ENCODE measurements around the gene TP53AIP1.

The TP53AIP1 gene

DNA sequence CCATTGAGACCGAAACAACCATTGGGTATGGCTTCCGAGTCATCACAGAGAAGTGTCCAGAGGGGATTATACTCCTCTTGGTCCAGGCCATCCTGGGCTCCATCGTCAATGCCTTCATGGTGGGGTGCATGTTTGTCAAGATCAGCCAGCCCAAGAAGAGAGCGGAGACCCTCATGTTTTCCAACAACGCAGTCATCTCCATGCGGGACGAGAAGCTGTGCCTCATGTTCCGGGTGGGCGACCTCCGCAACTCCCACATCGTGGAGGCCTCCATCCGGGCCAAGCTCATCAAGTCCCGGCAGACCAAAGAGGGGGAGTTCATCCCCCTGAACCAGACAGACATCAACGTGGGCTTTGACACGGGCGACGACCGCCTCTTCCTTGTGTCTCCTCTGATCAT is 31.0 kb downstream of the TP53AIP1 start:
- Histone ChIP-seq H3K9ac (ENCODE audit: low read length) (no peak overlapping the region), H3K4me1 (ENCODE audit: insufficient read depth, low read length) (no peaks in the 10 kb centered on the region), H3K27ac (ENCODE audit: low read depth, low read length) (no peak overlapping the region), H3K4me3 (ENCODE audit: low read depth in 1 of 2, low read length in 2 of 2) (no peak overlapping the region), H3K36me3 (ENCODE audit: insufficient read depth, low read length) (no peaks in the 10 kb centered on the region), H3K9me3 (ENCODE audit: low read length) (no peaks in the 10 kb centered on the region), H3K27me3 (ENCODE audit: control insufficient read depth in 1 of 2, insufficient read depth in 2 of 2, low read length in 2 of 2) (peaks cover 0 to 7% of the 10 kb centered on the region in 2 donors)

DNA sequence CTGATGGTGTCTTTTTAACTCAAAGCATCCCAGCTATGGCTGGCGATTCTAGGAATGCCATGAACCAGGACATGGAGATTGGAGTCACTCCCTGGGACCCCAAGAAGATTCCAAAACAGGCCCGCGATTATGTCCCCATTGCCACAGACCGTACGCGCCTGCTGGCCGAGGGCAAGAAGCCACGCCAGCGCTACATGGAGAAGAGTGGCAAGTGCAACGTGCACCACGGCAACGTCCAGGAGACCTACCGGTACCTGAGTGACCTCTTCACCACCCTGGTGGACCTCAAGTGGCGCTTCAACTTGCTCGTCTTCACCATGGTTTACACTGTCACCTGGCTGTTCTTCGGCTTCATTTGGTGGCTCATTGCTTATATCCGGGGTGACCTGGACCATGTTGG is 31.4 kb downstream of the TP53AIP1 start:
- H3K36me3 ChIP-seq (ENCODE audit: insufficient read depth, low read length): no peaks in the 10 kb centered on the region
- no peak overlapping the region for H3K4me3 ChIP-seq (ENCODE audit: low read depth in 1 of 2, low read length in 2 of 2)
- no peak overlapping the region for H3K9ac ChIP-seq (ENCODE audit: low read length)
- no peak overlapping the region for H3K27ac ChIP-seq (ENCODE audit: low read depth, low read length)
- no peaks in the 10 kb centered on the region for H3K4me1 ChIP-seq (ENCODE audit: insufficient read depth, low read length)
- H3K9me3 ChIP-seq (ENCODE audit: low read length): no peaks in the 10 kb centered on the region
- peaks cover 0 to 7% of the 10 kb centered on the region in 2 donors for H3K27me3 ChIP-seq (ENCODE audit: control insufficient read depth in 1 of 2, insufficient read depth in 2 of 2, low read length in 2 of 2)

DNA sequence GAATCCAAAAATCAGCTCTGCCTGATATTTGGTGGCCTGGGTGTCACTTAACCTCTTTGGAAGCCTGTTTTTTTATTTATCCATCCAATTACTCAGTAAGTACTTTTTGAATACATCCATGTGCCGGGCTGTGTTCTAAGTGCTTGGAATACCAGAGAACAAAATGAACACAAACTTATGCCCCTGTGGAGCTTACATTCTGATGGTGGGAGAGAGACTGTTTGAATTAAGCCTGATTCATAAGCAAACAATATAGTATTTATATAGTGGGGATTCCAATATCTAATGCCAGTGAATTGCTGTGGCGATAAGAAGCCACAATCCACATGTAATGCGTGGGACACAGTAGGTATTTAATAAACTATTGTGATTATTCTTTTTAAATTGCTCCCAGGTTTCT is 32.1 kb downstream of the TP53AIP1 start:
- H3K4me1 ChIP-seq (ENCODE audit: insufficient read depth, low read length): no peaks in the 10 kb centered on the region
- H3K27ac ChIP-seq (ENCODE audit: low read depth, low read length): no peak overlapping the region
- H3K4me3 ChIP-seq (ENCODE audit: low read depth in 1 of 2, low read length in 2 of 2): no peak overlapping the region
- no peak overlapping the region for H3K9ac ChIP-seq (ENCODE audit: low read length)
- peaks cover 0 to 7% of the 10 kb centered on the region in 2 donors for H3K27me3 ChIP-seq (ENCODE audit: control insufficient read depth in 1 of 2, insufficient read depth in 2 of 2, low read length in 2 of 2)
- no peaks in the 10 kb centered on the region for H3K36me3 ChIP-seq (ENCODE audit: insufficient read depth, low read length)
- no peaks in the 10 kb centered on the region for H3K9me3 ChIP-seq (ENCODE audit: low read length)

DNA sequence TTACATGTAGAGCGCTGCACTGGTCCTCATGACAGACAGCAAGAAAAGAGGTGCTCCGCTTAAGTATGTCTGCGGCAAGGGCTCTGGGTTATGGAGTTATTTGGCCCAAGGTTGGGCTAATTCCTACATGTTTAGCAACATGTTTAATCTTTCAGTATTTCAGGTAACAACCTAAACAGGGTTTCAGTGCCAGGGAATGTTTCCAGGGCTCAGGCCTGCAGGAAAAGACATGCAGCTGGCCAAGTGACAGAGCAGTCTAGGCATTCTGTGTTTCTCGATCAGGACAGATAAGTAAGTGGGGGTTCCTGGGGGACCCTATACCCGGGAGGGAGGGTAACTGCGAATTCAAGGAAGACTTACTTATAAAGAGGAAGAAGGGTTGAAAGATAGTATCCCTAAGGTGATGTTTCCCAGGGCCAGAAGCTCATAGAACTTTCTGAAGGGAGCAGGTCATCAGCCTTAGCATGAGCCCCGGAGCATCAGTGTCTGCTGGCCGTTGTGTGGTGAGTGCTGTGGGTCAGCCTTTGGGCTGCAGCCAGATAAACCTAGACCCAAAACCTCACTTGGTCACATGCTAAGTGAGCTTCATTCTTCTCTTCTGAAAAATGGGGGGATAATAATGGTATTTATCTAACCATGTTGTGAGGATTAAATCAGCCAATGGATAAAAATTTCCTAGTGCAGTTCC is 33.1 kb downstream of the TP53AIP1 start:
- Histone ChIP-seq H3K9me3 (ENCODE audit: low read length) (no peaks in the 10 kb centered on the region), H3K36me3 (ENCODE audit: insufficient read depth, low read length) (no peaks in the 10 kb centered on the region), H3K4me3 (ENCODE audit: low read depth in 1 of 2, low read length in 2 of 2) (no peak overlapping the region), H3K4me1 (ENCODE audit: insufficient read depth, low read length) (no peaks in the 10 kb centered on the region), H3K9ac (ENCODE audit: low read length) (no peak overlapping the region), H3K27ac (ENCODE audit: low read depth, low read length) (no peak overlapping the region), H3K27me3 (ENCODE audit: control insufficient read depth in 1 of 2, insufficient read depth in 2 of 2, low read length in 2 of 2) (peaks cover 0 to 7% of the 10 kb centered on the region in 2 donors)

DNA sequence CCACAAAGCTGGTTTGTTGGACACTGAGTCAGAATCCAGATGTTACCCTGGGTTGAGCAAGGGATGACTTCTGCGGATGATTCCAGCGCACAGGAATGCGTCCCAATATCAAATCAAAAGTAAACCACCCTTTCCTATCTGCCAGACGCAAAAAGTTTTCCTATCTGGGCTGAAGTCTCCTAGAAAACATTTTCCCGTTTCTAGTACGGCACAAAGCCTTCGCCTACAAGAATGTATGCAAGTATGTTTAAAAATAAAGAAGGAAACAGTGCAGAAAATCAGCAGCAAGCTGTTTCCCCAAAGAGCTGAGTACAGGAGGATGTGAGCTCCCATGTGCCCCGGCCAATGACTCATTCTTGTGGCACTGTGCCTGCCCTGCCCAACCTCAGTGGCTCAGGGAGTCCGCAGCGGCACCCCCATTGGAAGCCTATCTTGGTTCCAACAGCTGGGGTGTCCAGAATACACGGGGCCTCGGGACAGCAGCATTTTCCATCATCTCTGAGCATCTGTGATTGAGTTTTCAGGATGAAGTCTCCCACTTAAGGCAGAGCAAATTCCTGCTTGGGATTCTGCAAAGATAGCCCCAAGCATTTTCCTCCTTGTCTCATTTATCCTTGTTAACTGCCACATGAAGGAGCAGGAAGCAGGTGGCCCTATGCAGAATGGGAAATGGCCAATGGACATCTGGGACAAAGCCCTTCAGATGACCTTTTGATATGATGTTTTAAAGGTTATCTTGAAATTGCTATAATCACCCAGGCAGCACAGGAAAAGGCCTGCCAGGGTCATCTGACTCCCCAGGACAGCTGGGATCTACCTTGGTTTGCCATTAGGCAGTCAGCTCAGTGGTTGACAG is 34.1 kb downstream of the TP53AIP1 start:
- H3K4me1 ChIP-seq (ENCODE audit: insufficient read depth, low read length): no peaks in the 10 kb centered on the region
- H3K9ac ChIP-seq (ENCODE audit: low read length): no peak overlapping the region
- H3K4me3 ChIP-seq (ENCODE audit: low read depth in 1 of 2, low read length in 2 of 2): no peak overlapping the region
- no peaks in the 10 kb centered on the region for H3K9me3 ChIP-seq (ENCODE audit: low read length)
- H3K27me3 ChIP-seq (ENCODE audit: control insufficient read depth in 1 of 2, insufficient read depth in 2 of 2, low read length in 2 of 2): peaks cover 0 to 7% of the 10 kb centered on the region in 2 donors
- no peak overlapping the region for H3K27ac ChIP-seq (ENCODE audit: low read depth, low read length)
- no peaks in the 10 kb centered on the region for H3K36me3 ChIP-seq (ENCODE audit: insufficient read depth, low read length)

DNA sequence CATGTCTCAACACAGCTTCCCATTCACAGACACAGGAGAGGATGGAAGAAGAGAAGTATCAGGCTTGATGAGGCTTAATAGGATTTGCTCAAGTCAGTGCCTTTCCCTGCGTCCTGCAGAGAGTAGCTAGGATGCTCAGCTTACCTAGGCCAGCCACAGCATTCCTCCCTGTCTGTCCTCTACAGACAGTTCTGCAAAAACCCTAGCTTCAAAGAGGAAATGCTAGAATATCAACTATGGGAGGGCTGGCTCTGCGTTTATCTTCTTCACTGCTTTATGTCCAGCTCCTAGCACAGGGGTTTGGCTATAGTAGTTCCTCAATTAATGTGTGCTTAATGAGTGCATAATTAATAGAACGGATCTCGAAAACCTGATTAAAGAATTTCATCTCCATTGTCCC is 35.1 kb downstream of the TP53AIP1 start:
- peaks cover 0 to 7% of the 10 kb centered on the region in 2 donors for H3K27me3 ChIP-seq (ENCODE audit: control insufficient read depth in 1 of 2, insufficient read depth in 2 of 2, low read length in 2 of 2)
- H3K36me3 ChIP-seq (ENCODE audit: insufficient read depth, low read length): no peaks in the 10 kb centered on the region
- no peak overlapping the region for H3K27ac ChIP-seq (ENCODE audit: low read depth, low read length)
- H3K4me3 ChIP-seq (ENCODE audit: low read depth in 1 of 2, low read length in 2 of 2): no peak overlapping the region
- no peak overlapping the region for H3K9ac ChIP-seq (ENCODE audit: low read length)
- no peaks in the 10 kb centered on the region for H3K9me3 ChIP-seq (ENCODE audit: low read length)
- no peaks in the 10 kb centered on the region for H3K4me1 ChIP-seq (ENCODE audit: insufficient read depth, low read length)

DNA sequence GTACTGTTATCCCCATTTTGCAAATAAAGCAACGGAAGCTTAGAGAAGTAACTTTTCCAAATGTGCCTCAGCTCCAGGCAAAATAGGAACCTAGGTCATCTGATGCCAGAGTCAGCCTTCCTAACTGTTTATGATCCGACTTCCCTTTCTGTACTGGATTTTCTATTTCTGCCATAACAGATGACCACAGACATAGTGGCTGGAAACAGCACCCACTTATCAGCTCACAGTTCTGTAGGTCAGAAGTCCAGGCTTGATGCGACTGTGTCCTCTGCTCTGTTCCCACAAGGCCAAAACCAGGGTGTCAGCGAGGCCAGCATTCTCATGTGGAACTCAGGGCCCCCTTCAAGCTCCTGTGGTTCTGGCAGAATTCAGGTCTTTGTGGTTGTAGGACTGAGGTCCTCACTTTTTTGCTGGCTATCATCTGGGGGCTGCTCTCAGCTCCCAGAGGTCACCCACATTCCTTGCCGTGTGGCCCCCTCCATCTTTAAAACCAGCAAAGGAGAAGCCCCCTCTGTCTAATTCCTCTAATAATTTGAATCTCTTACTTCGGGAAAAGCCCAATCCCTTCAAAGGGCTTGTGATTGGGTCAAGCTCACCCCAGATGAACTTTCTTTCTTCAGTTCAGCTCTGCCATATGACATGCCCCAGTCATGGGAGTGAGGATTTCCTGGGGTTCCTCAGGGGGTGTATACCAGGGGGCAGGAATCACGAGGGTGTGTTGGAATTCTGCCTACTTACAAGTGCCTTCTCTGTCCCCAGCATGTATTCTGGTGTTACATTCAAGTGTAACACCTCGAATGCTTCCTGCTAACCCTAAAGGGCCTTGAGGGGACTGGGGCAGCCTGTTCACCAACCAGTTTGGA is 36.3 kb downstream of the TP53AIP1 start:
- no peak overlapping the region for H3K9ac ChIP-seq (ENCODE audit: low read length)
- peak overlapping the region; percentile 46 to 58 for H3K4me3 ChIP-seq (ENCODE audit: low read depth in 1 of 2, low read length in 2 of 2)
- no peaks in the 10 kb centered on the region for H3K9me3 ChIP-seq (ENCODE audit: low read length)
- no peaks in the 10 kb centered on the region for H3K4me1 ChIP-seq (ENCODE audit: insufficient read depth, low read length)
- no peak overlapping the region for H3K27ac ChIP-seq (ENCODE audit: low read depth, low read length)
- no peaks in the 10 kb centered on the region for H3K36me3 ChIP-seq (ENCODE audit: insufficient read depth, low read length)
- peaks cover 0 to 7% of the 10 kb centered on the region in 2 donors for H3K27me3 ChIP-seq (ENCODE audit: control insufficient read depth in 1 of 2, insufficient read depth in 2 of 2, low read length in 2 of 2)

DNA sequence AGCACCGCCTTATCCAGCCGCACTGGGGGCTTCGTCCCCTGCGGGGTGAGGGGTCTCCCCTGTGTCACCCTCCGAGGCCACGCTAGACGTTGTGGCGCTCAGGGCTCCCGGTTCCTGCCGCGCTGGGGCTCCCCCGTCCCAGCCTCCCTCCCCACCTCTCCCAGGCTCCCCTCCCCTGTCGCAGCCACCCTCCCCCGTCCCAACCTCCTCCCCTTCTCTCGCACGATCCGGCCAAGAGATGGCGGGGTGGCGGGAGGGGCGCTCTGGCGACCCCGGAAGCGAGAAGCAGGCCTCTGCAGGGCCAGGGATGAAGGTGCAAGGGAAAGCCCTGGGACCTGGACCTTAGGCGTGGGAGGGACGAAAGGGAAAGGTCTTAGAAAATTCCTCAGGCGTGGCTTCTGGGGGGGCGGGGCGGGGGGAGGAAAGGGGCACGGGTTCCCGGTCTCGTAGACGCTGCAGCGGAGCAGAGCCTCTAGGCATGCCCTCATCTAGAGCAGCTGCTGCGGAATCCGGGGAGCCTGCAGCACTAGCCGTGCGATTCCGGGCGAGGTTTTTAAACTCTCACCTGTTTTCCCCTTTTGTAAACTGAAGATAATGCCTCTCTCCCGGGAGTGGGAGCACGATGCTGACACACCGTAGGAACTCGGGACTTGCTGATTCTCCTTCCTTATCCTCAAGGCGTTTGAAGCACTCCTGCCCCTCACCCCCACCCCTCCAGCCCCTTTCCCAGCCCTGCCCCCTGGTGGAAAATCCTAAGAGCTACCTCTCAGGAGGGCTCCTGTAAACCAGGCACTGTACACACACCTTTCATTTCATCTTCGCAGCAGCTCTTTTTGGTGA is 37.1 kb downstream of the TP53AIP1 start:
- Histone ChIP-seq H3K4me3 (ENCODE audit: low read depth in 1 of 2, low read length in 2 of 2) (peak overlapping the region; percentile 46 to 58), H3K4me1 (ENCODE audit: insufficient read depth, low read length) (no peaks in the 10 kb centered on the region), H3K27me3 (ENCODE audit: control insufficient read depth in 1 of 2, insufficient read depth in 2 of 2, low read length in 2 of 2) (peaks cover 0 to 7% of the 10 kb centered on the region in 2 donors), H3K9me3 (ENCODE audit: low read length) (no peaks in the 10 kb centered on the region), H3K27ac (ENCODE audit: low read depth, low read length) (peak overlapping the region; percentile 53), H3K36me3 (ENCODE audit: insufficient read depth, low read length) (no peaks in the 10 kb centered on the region), H3K9ac (ENCODE audit: low read length) (no peak overlapping the region)

DNA sequence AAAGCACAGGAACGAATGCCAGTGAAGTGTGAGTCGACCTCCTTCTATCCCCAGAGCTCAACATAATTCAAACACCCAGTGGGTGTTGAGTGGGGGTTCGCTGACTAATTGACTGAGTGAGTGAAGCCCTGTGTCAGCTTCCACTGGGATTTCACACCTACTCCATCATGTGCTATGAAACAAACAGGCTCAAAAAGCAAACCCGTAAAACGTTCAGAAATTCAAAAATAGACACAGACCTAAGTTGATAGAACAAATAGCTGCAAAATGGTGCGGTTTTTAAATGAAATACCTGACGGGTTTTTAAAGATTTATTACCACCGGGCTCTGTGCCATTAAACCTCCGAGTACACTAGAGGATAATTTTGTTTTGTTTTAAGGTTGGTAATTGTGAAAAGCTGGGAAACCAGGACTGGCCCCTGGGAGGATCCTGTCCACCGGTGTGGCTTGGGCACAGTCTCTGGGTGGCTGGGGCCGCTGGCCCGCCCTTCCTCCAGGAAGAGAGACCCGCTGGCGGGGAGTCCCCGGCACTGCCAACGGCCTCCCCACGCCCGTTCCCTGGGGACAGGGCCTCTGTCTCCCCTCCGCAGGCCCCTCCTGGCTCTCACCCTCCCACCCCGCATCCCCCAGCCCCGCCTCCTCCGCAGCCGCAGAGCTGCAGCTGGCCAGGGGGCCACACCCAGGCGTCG is 37.9 kb downstream of the TP53AIP1 start:
- Histone ChIP-seq H3K4me3 (ENCODE audit: low read depth in 1 of 2, low read length in 2 of 2) (peak overlapping the region; percentile 46 to 58), H3K9me3 (ENCODE audit: low read length) (no peaks in the 10 kb centered on the region), H3K9ac (ENCODE audit: low read length) (no peak overlapping the region), H3K27me3 (ENCODE audit: control insufficient read depth in 1 of 2, insufficient read depth in 2 of 2, low read length in 2 of 2) (peaks cover 0 to 7% of the 10 kb centered on the region in 2 donors), H3K4me1 (ENCODE audit: insufficient read depth, low read length) (no peaks in the 10 kb centered on the region), H3K36me3 (ENCODE audit: insufficient read depth, low read length) (no peaks in the 10 kb centered on the region), H3K27ac (ENCODE audit: low read depth, low read length) (peak overlapping the region; percentile 53)

DNA sequence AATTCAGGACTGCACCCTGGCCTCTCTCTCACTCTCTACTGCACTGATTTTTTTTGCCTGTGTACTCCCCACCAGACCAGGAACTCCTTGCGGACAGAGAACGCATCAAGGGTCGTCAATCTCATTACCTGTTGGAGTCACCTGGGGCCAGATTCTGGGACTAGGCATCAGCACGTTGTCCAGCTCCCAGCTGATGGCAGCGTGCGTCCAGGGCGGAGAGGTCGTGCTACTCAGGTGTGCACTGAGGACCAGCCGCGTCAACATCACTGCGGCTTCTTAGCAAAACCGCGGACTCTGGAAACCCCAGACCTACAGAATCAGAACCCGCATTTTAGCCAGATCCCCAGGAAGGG is 38.4 kb downstream of the TP53AIP1 start:
- Histone ChIP-seq H3K9me3 (ENCODE audit: low read length) (no peaks in the 10 kb centered on the region), H3K27ac (ENCODE audit: low read depth, low read length) (no peak overlapping the region), H3K9ac (ENCODE audit: low read length) (no peak overlapping the region), H3K27me3 (ENCODE audit: control insufficient read depth in 1 of 2, insufficient read depth in 2 of 2, low read length in 2 of 2) (peaks cover 0 to 4% of the 10 kb centered on the region in 2 donors), H3K4me3 (ENCODE audit: low read depth in 1 of 2, low read length in 2 of 2) (no peak overlapping the region), H3K4me1 (ENCODE audit: insufficient read depth, low read length) (no peaks in the 10 kb centered on the region), H3K36me3 (ENCODE audit: insufficient read depth, low read length) (no peaks in the 10 kb centered on the region)

All from muscle layer of colon (tissue), 2 donors.